HG03066 (cell line): ENCODE data around the gene TRMT2A.
"Not testable (repeated sequence)": the region's sequence is repeated elsewhere in the genome, so short reads cannot be mapped to it uniquely, and the experiment has no call there.

ENCODE experiments used
- ATAC-seq: cut with Tn5 transposase; IDR thresholded peaks from one replicate; pipeline ENCODE4 v1.9.1; 2021; ENCODE audit warnings: low read depth; ENCODE audit not compliant: unreplicated experiment

The TRMT2A gene

DNA sequence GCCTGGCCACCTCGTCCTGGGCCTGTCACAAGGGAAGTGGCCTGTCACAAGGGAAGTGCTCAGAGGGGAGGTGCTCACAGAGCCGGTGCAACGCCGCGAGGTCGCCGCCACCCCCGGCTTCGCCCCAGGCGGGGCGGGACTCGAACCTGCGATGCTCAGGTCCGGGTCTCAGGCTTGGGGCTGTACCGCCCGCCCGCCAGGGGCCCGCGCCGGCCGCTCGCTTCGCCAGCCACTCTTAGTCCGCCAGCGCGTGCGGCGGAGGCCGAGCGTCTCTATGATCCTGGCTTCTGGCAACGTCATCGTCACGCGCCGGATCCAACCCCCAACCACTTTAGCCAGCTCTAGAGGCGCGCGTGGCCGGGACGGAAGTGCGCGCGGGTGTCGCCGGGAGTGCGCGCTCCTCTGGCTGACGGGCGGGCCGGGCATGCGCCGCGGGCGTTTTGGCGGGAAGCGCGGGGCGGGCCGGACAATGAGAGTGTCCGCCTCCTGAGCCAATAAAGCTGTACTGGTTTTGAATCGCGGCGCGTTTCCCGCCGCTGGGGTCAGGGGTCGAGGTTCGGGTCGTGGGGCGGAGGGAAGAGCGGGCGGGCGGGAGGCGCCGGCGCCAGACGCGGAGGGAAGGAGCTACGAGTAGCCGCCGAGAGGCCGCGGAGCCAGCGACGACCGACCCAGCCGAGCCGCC lies at the start of gene TRMT2A:
Gene TRMT2A, minus strand, starts transcription at position 276 of the 682 bp plus-strand sequence. CDS start 320 bp downstream, outside the sequence.
- peak; percentile 76 for ATAC-seq

- ATAC-seq, result no peak
These were observed 49.7 kb upstream of the TRMT2A start for GRCh38 chr22:20166703-20167102.

DNA sequence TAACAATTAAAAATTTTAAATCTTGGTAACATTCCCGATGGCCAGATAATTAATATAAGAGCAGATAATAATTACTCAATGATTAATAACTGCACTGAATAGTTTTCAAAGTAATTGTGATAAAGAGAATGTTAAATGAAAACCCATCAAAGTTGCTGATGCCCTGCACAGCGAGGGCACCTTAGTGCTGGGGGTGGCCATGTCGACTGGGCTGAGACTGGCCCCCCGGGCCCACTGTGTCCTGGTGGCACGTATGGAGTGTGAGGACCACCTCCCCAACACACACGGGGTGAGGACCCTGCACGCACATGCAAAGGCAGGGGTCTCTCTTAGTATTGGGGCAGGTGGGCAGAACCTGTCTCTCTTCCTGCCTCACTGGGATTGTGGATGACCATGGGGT lies 48.9 kb upstream of the TRMT2A start:
- ATAC-seq, result no peak

GRCh38 chr22:20165421-20165820 lies 48.4 kb upstream of the TRMT2A start:
- no peak for ATAC-seq

- no peak for ATAC-seq
These were observed 47.8 kb upstream of the TRMT2A start for GRCh38 chr22:20164863-20165262.

- no peak for ATAC-seq
These were observed 43.0 kb upstream of the TRMT2A start for GRCh38 chr22:20160041-20160440.

DNA sequence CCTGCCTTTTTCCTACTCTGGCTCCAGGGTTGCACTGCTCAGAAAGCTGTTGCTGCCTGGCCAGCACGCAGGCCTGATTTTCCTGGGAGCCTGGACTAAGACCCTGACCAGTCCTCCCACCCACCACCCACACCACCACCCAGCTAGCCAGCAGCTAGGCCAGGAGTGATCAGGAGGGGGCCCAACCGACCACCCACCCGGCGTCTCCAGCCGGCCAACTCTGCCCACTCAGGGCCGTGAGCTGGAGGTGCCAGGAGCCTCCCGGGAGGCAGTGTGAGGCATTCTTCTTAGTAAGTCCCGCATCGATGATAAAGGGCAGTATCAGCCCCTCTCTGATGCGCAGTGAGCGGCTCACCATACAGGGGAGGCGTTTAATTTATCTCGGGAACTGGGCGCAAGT lies 42.5 kb upstream of the TRMT2A start:
- not testable (repeated sequence) for ATAC-seq

- ATAC-seq, result no peak
These were observed 42.0 kb upstream of the TRMT2A start for GRCh38 chr22:20159076-20159475.

DNA sequence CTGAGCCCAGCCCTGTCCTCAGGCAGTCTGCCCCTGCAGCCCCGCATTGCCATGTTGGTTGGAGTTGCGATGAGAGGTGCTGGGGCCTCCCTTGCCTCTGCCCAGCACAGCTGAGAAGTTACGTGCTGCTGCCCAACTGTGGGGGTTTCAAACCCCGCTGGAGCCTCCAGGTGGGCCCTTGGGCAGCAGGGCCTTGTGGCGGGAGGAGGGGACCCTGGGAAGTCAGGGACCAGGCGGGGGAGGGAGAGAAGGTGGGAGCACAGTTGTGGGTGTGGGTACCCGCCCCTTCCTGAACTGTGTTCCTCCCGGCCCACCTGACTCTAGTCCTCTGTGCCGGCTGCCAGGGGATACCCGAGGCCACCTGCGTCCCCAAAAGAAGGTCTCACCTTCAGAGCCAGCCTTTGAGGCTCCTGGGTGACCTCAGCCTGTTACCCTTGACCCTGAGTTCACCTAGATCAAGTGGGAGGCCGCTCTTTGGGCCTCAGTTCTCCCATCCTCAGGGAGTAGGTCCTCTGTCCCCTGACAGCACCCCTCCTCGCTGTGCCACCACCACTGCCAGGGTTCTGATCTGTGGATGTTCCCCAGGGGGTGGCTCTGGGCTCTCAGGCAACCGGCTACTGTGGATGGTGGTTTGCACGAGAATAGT lies 41.5 kb upstream of the TRMT2A start:
- ATAC-seq, result no peak

DNA sequence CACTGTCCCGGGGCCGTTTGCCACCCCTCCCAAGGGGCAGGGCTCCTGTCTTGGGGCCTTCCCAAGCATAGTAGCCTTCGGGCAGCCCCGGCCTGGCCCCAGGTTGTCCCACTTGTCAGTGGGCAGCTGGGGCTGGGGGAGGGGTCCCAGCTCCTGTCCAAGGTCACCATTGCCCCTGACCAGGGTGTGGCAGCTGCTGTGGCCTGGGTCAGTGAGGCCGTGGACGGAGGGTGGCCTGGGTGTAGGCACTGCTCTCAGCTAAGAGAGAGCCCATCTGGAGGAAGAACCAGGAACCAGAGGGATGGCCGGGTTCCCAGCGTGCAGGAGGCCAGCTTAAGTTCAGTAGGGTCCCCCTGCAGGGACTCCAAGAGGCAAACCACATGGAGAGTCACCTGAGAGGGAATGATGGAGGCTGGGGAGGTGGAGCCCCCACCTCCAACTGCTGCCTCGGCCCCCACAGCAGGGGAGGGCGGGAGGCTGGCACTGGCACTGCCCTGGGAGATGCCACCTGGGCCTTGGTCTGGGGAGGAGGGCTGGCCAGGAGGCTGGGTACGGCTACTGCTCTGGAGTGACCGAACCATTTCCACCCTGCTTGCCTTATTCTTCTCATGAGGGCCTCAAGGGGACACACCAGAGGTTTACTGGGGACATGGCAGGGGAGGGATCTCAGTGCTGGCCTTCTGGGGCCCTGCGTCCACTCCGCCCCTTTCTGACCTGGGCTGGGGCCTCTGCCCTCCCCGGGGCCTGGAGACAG lies 40.6 kb upstream of the TRMT2A start:
- ATAC-seq, result no peak

- ATAC-seq, result no peak
These were observed 39.8 kb upstream of the TRMT2A start for GRCh38 chr22:20156611-20157429.

DNA sequence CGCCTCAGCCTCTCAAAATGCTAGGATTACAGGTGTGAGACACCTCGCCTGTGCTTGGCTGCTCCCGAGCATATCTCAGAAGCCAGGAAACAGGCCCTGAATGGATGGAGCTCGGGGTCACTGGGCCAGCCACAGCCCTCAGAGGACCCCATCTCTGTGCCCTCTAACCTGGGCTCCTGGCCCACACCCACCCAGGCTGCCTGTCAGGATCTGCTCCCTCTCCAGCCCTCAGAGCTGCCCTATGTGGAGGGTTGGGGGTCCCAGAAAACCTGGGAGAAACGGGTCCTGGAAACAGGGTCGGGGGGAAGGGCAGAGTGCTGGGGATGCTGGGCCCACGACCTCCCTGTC lies 39.0 kb upstream of the TRMT2A start:
- no peak for ATAC-seq

DNA sequence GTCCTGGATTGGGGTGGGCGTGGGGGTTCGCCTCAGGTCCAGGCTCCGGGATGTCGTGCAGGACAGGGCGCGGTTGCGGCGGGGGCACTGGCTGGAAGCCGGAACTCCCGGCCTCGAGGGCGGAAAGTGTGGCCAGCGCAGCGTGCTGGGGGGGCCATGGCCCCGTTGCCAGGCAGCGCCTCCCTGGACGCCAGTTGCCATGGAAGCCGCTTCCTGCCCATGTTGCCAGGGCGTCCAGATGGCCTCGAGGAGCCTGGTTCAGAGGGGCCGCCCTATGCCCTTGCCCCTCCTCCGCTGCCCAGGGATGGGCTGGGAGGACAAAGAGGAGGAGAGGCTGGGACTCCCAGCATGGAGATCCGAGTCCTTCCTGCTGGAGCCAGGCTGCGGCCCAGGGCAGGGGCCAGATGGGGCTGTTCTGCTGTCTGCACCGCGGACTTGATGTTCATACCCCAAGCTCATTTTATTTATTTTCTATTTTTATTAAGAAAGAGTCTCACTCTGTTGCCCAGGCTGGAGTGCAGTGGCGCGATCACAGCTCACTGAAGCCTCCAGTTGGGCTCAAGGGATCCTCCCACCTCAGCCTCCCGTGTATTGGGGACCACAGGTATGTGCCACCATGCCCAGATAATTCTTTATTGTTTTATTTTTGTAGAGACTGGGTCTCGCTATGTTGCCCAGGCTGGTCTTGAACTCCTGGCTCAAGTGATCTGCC lies 38.5 kb upstream of the TRMT2A start:
- ATAC-seq, result no peak

GRCh38 chr22:20154602-20155187 lies 37.7 kb upstream of the TRMT2A start:
- no peak for ATAC-seq

GRCh38 chr22:20153945-20154344 lies 36.9 kb upstream of the TRMT2A start:
- no peak for ATAC-seq

DNA sequence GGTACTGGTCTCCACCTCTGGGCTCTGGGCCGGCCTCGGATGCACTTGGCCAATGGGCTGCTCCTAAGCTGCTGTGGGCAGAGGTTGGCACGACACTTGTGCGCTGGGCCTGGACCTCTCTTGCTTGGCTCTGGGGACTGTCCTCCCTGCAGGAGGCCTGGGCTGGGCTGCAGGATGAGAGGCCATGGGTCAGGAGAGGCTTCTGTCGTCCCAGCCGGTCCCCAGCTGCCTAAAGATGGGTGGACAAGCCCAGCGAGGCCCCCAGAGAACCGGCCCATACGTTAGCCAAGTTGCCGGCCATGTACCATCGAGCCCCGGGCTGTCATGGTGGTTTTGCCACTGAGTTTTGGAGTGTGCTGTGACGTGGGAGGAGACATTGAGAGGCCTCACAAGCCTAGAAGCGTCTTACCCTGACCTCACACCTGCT lies 35.5 kb upstream of the TRMT2A start:
- ATAC-seq, result no peak

GRCh38 chr22:20151276-20151588 lies 34.2 kb upstream of the TRMT2A start:
- ATAC-seq, result no peak

- ATAC-seq, result no peak
These were observed 33.6 kb upstream of the TRMT2A start, which contains the start of gene CCDC188 for GRCh38 chr22:20150381-20151275. Gene CCDC188 (minus strand): TSS chr22:20151055. CDS start chr22:20150986, 69 bp downstream.
